ENCODE data around the gene CLIP4.
A peak's percentile ranks its signal among the peaks of the same experiment; 100 is the strongest.

CLIP4 gene

DNA sequence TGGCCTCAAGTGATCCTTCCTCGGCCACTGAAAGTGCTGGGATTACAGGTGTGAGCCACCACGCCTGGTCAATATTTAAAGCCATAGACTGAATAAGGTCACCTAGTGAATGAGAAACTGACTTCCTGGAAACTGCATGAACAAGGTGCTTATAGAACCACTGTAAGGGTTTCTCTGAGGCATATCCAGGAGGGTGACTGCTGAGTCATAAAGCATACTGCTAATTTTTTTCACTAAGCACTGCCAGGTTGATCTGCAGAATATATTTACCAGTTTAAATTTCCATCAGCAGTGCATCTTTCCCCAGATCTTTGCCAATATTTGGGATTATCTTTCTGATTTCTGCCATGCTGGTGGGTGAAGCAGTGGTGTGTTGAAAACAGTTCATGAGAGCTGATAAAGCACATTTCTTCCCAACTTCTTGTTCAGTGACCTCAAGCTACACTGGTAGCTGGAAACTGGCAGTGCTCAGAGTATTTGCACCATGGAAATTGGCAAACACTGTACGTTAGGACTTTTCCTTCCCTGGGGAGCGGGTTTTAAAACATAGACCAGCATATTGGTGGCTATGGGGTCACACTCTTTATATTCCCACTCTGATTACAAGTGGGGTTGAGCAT lies 4.2 kb upstream of the CLIP4 start:
- TF ChIP-seq, protein P1, sequence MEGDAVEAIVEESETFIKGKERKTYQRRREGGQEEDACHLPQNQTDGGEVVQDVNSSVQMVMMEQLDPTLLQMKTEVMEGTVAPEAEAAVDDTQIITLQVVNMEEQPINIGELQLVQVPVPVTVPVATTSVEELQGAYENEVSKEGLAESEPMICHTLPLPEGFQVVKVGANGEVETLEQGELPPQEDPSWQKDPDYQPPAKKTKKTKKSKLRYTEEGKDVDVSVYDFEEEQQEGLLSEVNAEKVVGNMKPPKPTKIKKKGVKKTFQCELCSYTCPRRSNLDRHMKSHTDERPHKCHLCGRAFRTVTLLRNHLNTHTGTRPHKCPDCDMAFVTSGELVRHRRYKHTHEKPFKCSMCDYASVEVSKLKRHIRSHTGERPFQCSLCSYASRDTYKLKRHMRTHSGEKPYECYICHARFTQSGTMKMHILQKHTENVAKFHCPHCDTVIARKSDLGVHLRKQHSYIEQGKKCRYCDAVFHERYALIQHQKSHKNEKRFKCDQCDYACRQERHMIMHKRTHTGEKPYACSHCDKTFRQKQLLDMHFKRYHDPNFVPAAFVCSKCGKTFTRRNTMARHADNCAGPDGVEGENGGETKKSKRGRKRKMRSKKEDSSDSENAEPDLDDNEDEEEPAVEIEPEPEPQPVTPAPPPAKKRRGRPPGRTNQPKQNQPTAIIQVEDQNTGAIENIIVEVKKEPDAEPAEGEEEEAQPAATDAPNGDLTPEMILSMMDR (IDR thresholded peaks at IDR 0.05): no peak
- H3K4me3 ChIP-seq: no peak overlapping the region
- no peak overlapping the region for H3K27ac ChIP-seq
- DNase-seq (ENCODE audit: low spot score): no peak

DNA sequence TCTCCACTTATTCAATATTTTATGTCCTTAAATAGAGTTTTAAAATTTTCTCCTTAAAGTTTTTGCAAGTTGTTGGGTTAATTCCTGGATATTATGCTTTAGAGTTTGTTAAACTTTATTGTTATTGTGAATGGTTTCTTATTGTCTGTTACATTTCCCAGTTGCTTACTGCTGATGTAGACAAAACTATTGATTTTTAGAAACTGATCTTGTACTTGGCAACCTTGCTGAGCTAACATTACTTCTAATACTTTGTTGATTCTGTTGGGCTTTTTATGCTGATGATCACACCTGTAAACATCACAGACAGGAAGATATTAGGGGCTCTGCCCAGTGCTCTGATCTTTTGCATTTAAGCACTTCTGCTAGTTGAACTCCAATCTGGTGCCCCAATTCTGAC lies 2.8 kb upstream of the CLIP4 start:
- no peak overlapping the region for H3K4me3 ChIP-seq
- H3K27ac ChIP-seq: no peak overlapping the region
- DNase-seq (ENCODE audit: low spot score): no peak
- TF ChIP-seq, protein P1 (IDR thresholded peaks at IDR 0.05): no peak

DNA sequence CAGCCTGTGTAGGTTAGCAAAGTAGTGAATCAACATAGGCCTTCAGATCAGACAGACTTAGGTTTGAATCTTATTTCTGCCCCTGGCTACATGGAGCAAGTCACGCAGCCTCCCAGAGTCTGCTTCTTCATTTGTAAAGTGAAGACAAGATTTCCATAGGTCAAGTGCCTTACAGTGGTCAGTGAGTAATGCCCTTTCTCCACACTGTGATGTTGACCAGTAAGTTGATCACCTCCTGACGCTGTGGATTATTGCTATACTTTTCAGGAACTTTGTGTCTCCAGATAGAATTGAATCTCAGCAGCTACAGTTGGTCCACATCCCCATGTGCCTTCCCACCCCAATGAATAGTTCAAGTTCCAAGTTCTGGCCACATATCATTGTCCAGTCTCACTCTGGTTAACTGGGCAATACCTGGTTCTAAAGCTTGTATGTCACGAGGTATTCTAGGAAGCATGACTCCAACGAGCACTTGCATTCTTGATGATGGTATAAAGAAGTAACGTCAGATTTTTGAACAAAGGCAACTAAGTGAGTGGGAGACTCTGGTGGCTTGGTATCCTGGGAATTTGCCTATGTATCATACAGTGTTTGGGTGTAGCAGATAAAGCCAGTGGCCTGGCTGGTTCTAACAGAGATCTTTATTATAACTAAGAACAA lies 2.1 kb upstream of the CLIP4 start:
- no peak overlapping the region for H3K4me3 ChIP-seq
- TF ChIP-seq, protein P1 (IDR thresholded peaks at IDR 0.05): no peak
- DNase-seq (ENCODE audit: low spot score): no peak
- peak overlapping the region in 1 of 2 donors; percentile 94 for H3K27ac ChIP-seq

DNA sequence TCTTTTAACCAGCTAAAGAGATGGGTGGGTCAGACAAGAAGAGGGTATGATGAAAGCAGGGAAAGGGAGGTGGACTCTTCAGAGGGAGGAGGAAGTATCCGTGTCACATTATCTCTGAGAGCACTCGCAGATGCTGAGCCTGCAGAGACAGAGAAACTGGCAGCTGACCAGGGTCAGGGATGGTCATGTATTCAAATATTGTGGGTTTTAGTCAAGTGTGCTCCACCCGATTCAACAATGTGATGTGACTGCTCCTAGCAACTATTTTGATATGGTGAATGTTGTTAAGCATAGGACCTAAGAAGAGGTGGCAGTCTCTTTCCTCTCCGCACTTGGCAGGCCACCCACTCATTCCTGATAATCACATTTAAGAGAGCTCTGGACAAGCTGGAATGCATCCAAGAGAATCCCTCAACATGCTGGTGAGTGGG lies 1.3 kb upstream of the CLIP4 start:
- no peak for DNase-seq (ENCODE audit: low spot score)
- TF ChIP-seq, protein P1 (IDR thresholded peaks at IDR 0.05): no peak
- Histone ChIP-seq H3K27ac (peak overlapping the region in 1 of 2 donors; percentile 94), H3K4me3 (no peak overlapping the region)

DNA sequence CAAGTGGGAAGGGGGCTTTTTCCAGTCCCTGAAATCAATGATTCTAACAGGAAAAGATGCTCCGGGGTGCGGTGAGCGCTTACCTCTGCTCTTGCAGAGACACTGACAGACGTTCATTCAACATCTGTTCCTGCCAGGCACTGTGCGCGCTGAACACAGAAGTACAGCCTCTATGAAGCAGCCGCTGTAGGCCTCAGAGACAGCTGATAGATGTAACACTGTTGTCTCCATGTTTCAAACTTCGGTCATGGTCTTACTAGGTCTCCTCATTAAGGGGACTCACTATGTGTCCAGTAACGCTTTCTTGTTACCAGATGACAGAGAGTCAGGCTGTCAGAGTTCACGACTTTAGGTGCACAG lies 649 bp upstream of the CLIP4 start:
- DNase-seq (ENCODE audit: low spot score): no peak
- TF ChIP-seq, protein P1 (IDR thresholded peaks at IDR 0.05): no peak
- Histone ChIP-seq H3K4me3 (peak overlapping the region; percentile 90), H3K27ac (peak overlapping the region; percentile 77 to 94)

DNA sequence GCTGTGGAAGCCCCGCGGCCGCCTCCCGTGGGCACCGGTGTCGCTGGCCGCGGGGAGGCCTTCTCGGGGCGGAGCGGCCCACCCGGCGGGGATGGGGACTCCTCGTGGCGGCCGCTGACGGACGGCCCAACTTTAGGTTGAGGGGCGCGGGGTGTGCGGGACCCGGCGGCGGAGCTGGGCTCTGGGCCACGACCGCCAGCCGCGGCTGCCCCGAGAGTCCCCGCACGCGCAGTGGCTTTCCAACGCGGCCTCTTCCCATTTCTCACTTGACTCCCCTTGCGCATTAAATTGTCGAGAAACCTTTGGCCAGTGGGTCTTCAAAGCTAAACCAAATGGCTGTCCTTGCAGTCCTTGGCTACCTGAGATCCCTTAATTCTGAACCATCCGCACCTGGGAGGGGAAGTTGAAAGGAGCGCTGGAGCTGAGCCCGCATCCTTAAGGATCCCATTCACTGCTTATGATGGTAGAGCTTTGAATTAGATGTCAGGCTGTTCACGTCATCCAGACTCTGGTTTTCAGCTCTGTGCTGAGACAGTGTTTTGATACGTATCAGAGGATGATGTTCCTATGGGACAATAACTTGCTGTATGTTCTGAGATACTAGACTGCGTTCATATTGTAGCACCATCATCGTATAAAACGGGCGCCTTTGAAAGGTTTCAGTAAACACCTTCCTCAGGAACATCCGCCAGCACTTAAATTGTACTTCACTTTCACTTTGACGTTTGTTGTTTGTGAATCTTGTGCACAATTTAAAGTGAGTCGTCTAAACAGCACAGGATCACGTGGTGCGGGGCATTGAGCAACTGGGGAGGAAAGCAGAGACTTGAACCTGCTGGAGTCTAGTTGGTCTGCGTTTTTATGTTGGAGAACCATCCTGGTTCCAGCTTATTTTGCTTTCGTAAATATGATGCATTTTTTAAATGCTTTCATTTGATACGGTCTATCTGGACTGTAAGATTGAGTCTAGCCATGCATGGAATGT lies 874 bp downstream of the CLIP4 start:
- TF ChIP-seq, protein P1 (IDR thresholded peaks at IDR 0.05): no peak
- DNase-seq (ENCODE audit: low spot score): no peak
- peak overlapping the region; percentile 90 for H3K4me3 ChIP-seq
- peak overlapping the region; percentile 91 to 94 for H3K27ac ChIP-seq
